K562 (cell line): ENCODE data around the gene SPATS2. TPM values are rescaled to one million over a fixed set of nuclear protein-coding genes. Genes with fewer than 3 reads are reported as not detected.
A peak's percentile ranks its signal among the peaks of the same experiment; 100 is the strongest.

Experiments
- ATF7 ChIP-seq: fragments of 450-650 bp; IDR thresholded peaks from 2 replicates; pipeline ENCODE4 v1.7.1; 2014; ENCODE audit warnings: mild to moderate bottlenecking, moderate library complexity
- CBX1 ChIP-seq: sonication (generic); IDR thresholded peaks from 2 replicates; pipeline ENCODE4 v1.6.1; 2016; ENCODE audit warnings: antibody characterized with exemption, low read depth, mild to moderate bottlenecking
- CCAR2 ChIP-seq: fragments of 200-400 bp; formaldehyde crosslinking; IDR thresholded peaks from 2 replicates; pipeline ENCODE4 v1.6.1; 2017; ENCODE audit warnings: mild to moderate bottlenecking, low read depth, low read length
- COPS2 ChIP-seq: fragments of 450-650 bp; conservative IDR thresholded peaks from 2 replicates; pipeline ENCODE4 v1.6.1; 2016; ENCODE audit warnings: mild to moderate bottlenecking, moderate library complexity
- HMGN3 ChIP-seq: IDR thresholded peaks from 2 replicates; pipeline ENCODE4 v1.6.1; 2011; ENCODE audit warnings: borderline replicate concordance, low read depth, mild to moderate bottlenecking, mixed read lengths, low read length; ENCODE audit not compliant: insufficient read length; ENCODE audit errors: extremely low read depth
- NFATC3 ChIP-seq: fragments of 450-650 bp; IDR thresholded peaks from 2 replicates; pipeline ENCODE4 v1.6.1; 2017; ENCODE audit warnings: mild to moderate bottlenecking
- NR4A1 ChIP-seq, 2 experiments: fragments of 250-450 bp in 1 of 2; fragments of 450-650 bp in 1 of 2; sonication (Bioruptor Pico) in 1 of 2; IDR thresholded peaks; 2 replicates each; pipeline versions ENCODE4 v1.4.0 to v1.6.1; 2016 to 2020; ENCODE audit warnings: mild to moderate bottlenecking in 2 of 2, missing compliant biosample characterization in 1 of 2, missing genetic modification characterization in 1 of 2, moderate library complexity in 1 of 2
- NRF1 ChIP-seq, 2 experiments: fragments of 450-650 bp; IDR thresholded peaks in 1 of 2; conservative IDR thresholded peaks in 1 of 2; 2 replicates each; pipeline ENCODE4 v1.6.1; 2014; ENCODE audit warnings: mild to moderate bottlenecking in 2 of 2
- PHB2 ChIP-seq: fragments of 450-650 bp; IDR thresholded peaks from 2 replicates; pipeline ENCODE4 v1.6.1; 2017; ENCODE audit warnings: low read depth
- PTTG1 ChIP-seq: fragments of 450-650 bp; IDR thresholded peaks from 2 replicates; pipeline ENCODE4 v1.6.1; 2016; ENCODE audit warnings: low read depth, mild to moderate bottlenecking, missing genetic modification characterization, missing compliant biosample characterization
- SLC30A9 ChIP-seq: fragments of 250-450 bp; sonication (Bioruptor Pico); IDR thresholded peaks from 2 replicates; pipeline ENCODE4 v1.8.0; 2022; ENCODE audit warnings: mild to moderate bottlenecking, moderate library complexity
- SMAD1 ChIP-seq: fragments of 150-350 bp; IDR thresholded peaks from 2 replicates; pipeline ENCODE4 v1.6.1; 2014; ENCODE audit warnings: low read length, low read depth; ENCODE audit not compliant: partially characterized antibody
- SP1 ChIP-seq: sonication (generic); formaldehyde crosslinking; IDR thresholded peaks from 2 replicates; pipeline ENCODE4 v1.8.1; 2022; ENCODE audit warnings: mild to moderate bottlenecking, missing genetic modification reagents
- TCF7L2 ChIP-seq: fragments of 150-350 bp; IDR thresholded peaks from 2 replicates; pipeline ENCODE4 v1.6.1; 2016; ENCODE audit warnings: low read depth, mild to moderate bottlenecking, low read length, moderate library complexity
- ZC3H8 ChIP-seq: fragments of 450-650 bp; IDR thresholded peaks from 2 replicates; pipeline ENCODE4 v1.6.1; 2017
- ZNF143 ChIP-seq: sonication (generic); formaldehyde crosslinking; IDR thresholded peaks from 2 replicates; pipeline ENCODE4 v1.9.0; 2022; ENCODE audit warnings: mild to moderate bottlenecking, missing genetic modification reagents
- polyA plus RNA-seq, 8 experiments: library from polyadenylated mRNA; depleted of rRNA in 4 of 8; stranded (reverse) in 5 of 8; unstranded in 3 of 8; fragments of >200 nt; fragmentation: Nextera tagmentation in 2 of 8; fragmentation: Illumina TruSeq in 1 of 8; extraction: Ambion mirVana in 2 of 8; extraction: Trizol in 1 of 8; gene quantifications; 2 replicates each; pipeline versions ENCODE4 v1.2.1 to v1.2.3, GENCODE V29; 2011 to 2014; ENCODE audit warnings: inconsistent platforms in 1 of 8, missing spikeins in 1 of 8
- total RNA-seq, 7 experiments: library from RNA; depleted of rRNA in 6 of 7; stranded (reverse); fragments of >200 nt in 6 of 7; fragmentation: Illumina TruSeq in 2 of 7; extraction: Trizol in 2 of 7; gene quantifications; 2 replicates each; pipeline versions ENCODE4 v1.2.1 to v1.2.3, GENCODE V29; 2011 to 2021; ENCODE audit warnings: low replicate concordance in 1 of 7
- TF ChIP-seq, protein P1 (sequence below): IDR thresholded peaks from 3 replicates; pipeline ENCODE4 v1.6.1; 2011; ENCODE audit warnings: borderline replicate concordance, mild to moderate bottlenecking, moderate library complexity; ENCODE audit not compliant: insufficient read length; ENCODE audit errors: extremely low read depth
- TF ChIP-seq, protein P2 (sequence below): fragments of 250-450 bp; sonication (Bioruptor Pico); IDR thresholded peaks from 2 replicates; pipeline ENCODE4 v1.8.0; 2022; ENCODE audit warnings: inconsistent platforms, mild to moderate bottlenecking, moderate library complexity, borderline replicate concordance
- TF ChIP-seq, protein P3 (sequence below): fragments of 200-400 bp; formaldehyde crosslinking; IDR thresholded peaks from 2 replicates; pipeline ENCODE4 v1.6.1; 2017; ENCODE audit warnings: mild to moderate bottlenecking, low read depth, low read length, moderate library complexity
- TF ChIP-seq, protein P4 (sequence below): sonication (generic); formaldehyde crosslinking; IDR thresholded peaks from 2 replicates; pipeline ENCODE4 v1.8.0; 2022; ENCODE audit warnings: missing genetic modification reagents, mild to moderate bottlenecking, moderate library complexity, borderline replicate concordance

The SPATS2 gene
- total and polyA plus RNA-seq, 9 of the 15 experiments (the other 6 are each of a cell fraction or from before 2014, with no cell fraction given): 5.4 to 48.2 (median 17.5) TPM

DNA sequence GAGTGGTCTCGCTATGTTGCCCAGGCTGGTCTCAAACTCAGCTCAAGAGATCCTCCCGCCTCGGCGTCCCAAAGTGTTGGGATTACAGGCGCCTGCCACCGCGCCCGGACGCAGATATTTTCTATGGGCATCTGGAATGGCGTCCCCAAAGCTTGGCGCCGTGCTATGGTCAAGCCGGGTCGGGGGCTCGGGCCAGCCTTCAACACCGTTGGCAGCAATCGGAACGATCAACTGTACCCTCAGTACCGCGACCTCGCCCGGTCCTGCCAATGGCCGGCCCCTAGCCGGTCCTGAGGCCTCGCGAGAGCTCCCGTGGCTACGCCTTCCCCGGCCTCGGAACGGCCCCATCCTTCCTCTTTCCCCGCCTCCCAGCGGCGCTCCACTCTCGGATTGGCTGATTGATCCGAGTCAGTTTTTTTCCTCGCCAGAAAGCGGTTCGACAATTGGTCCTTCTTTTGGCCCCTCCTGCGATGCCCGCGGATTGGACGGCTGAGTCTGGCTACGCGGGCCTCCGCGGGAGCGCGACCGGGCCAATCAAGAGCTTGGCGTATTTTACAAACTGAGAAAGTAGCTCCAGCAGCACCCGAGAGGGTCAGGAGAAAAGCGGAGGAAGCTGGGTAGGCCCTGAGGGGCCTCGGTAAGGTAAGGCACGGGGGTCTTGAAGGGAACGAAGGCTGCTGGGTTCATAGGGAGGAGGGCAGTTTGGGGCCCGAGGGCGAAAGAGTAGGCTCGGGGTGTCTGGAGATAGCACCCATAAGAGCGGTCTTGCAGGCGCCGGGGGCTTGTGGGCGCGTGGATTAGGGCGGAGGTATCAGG is 44.3 kb upstream of the SPATS2 start, which contains the start of gene TROAP (continued):
- no peak for TF ChIP-seq SLC30A9
- peak; percentile 76 to 81 for TF ChIP-seq NRF1 (conservative IDR thresholded peaks at IDR 0.05 in 1 of 2, IDR thresholded peaks at IDR 0.05 in 1 of 2)
- TF ChIP-seq SMAD1: peak; percentile 64
- 0 out of 2 replicates have a peak, but pooled peaks have one; percentile 10 for TF ChIP-seq TCF7L2
- no peak; the same call in 1 of the 2 replicates for TF ChIP-seq CBX1
- TF ChIP-seq, protein P1, sequence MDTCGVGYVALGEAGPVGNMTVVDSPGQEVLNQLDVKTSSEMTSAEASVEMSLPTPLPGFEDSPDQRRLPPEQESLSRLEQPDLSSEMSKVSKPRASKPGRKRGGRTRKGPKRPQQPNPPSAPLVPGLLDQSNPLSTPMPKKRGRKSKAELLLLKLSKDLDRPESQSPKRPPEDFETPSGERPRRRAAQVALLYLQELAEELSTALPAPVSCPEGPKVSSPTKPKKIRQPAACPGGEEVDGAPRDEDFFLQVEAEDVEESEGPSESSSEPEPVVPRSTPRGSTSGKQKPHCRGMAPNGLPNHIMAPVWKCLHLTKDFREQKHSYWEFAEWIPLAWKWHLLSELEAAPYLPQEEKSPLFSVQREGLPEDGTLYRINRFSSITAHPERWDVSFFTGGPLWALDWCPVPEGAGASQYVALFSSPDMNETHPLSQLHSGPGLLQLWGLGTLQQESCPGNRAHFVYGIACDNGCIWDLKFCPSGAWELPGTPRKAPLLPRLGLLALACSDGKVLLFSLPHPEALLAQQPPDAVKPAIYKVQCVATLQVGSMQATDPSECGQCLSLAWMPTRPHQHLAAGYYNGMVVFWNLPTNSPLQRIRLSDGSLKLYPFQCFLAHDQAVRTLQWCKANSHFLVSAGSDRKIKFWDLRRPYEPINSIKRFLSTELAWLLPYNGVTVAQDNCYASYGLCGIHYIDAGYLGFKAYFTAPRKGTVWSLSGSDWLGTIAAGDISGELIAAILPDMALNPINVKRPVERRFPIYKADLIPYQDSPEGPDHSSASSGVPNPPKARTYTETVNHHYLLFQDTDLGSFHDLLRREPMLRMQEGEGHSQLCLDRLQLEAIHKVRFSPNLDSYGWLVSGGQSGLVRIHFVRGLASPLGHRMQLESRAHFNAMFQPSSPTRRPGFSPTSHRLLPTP: no peak
- TF ChIP-seq HMGN3: peak; percentile 20
- TF ChIP-seq, protein P2, sequence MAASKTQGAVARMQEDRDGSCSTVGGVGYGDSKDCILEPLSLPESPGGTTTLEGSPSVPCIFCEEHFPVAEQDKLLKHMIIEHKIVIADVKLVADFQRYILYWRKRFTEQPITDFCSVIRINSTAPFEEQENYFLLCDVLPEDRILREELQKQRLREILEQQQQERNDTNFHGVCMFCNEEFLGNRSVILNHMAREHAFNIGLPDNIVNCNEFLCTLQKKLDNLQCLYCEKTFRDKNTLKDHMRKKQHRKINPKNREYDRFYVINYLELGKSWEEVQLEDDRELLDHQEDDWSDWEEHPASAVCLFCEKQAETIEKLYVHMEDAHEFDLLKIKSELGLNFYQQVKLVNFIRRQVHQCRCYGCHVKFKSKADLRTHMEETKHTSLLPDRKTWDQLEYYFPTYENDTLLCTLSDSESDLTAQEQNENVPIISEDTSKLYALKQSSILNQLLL (CRISPR knock-in tag): no peak
- no peak for TF ChIP-seq PHB2
- TF ChIP-seq COPS2: no peak
- TF ChIP-seq, protein P3, sequence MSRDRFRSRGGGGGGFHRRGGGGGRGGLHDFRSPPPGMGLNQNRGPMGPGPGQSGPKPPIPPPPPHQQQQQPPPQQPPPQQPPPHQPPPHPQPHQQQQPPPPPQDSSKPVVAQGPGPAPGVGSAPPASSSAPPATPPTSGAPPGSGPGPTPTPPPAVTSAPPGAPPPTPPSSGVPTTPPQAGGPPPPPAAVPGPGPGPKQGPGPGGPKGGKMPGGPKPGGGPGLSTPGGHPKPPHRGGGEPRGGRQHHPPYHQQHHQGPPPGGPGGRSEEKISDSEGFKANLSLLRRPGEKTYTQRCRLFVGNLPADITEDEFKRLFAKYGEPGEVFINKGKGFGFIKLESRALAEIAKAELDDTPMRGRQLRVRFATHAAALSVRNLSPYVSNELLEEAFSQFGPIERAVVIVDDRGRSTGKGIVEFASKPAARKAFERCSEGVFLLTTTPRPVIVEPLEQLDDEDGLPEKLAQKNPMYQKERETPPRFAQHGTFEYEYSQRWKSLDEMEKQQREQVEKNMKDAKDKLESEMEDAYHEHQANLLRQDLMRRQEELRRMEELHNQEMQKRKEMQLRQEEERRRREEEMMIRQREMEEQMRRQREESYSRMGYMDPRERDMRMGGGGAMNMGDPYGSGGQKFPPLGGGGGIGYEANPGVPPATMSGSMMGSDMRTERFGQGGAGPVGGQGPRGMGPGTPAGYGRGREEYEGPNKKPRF: no peak
- TF ChIP-seq PTTG1 (tag): no peak
- no peak for TF ChIP-seq ZC3H8
- TF ChIP-seq ZNF143 (CRISPR knock-in tag): no peak
- TF ChIP-seq SP1 (CRISPR knock-in tag): no peak; the same call in 1 of the 2 replicates
- TF ChIP-seq, protein P4, sequence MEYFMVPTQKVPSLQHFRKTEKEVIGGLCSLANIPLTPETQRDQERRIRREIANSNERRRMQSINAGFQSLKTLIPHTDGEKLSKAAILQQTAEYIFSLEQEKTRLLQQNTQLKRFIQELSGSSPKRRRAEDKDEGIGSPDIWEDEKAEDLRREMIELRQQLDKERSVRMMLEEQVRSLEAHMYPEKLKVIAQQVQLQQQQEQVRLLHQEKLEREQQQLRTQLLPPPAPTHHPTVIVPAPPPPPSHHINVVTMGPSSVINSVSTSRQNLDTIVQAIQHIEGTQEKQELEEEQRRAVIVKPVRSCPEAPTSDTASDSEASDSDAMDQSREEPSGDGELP (CRISPR knock-in tag): no peak; the same call in 1 of the 2 replicates
- no peak for TF ChIP-seq NR4A1 (CRISPR knock-in tag; IDR thresholded peaks at IDR 0.05)
- no peak for TF ChIP-seq NR4A1 (tag; IDR thresholded peaks at IDR 0.05)
- peak; percentile 48; the same call in 1 of the 2 replicates for TF ChIP-seq ATF7
- no peak for TF ChIP-seq CCAR2
- TF ChIP-seq NFATC3: no peak
